Measurements from ENCODE around the gene PKDREJ.
"Not testable (repeated sequence)": the region's sequence is repeated elsewhere in the genome, so short reads cannot be mapped to it uniquely, and the experiment has no call there.

The PKDREJ gene

GRCh38 chr22:46264520-46264919, 1.4 kb upstream of the PKDREJ start:
- not testable (repeated sequence) for DNase-seq (ENCODE audit: low read depth in 2 of 2)

- DNase-seq (ENCODE audit: low read depth in 2 of 2): no peak
These were observed 511 bp downstream of the PKDREJ start for GRCh38 chr22:46262449-46263215.

- DNase-seq (ENCODE audit: low read depth in 2 of 2): no peak
These were observed 3.1 kb downstream of the PKDREJ start for GRCh38 chr22:46260038-46260437.

GRCh38 chr22:46259374-46259773, 3.8 kb downstream of the PKDREJ start:
- no peak for DNase-seq (ENCODE audit: low read depth in 2 of 2)

GRCh38 chr22:46256358-46256958, 6.7 kb downstream of the PKDREJ start:
- DNase-seq (ENCODE audit: low read depth in 2 of 2): no peak

- no peak for DNase-seq (ENCODE audit: low read depth in 2 of 2)
These were observed 11.2 kb downstream of the PKDREJ start for GRCh38 chr22:46251816-46252380.

- DNase-seq (ENCODE audit: low read depth in 2 of 2): no peak
These were observed 11.9 kb downstream of the PKDREJ start for GRCh38 chr22:46251266-46251665.

- no peak for DNase-seq (ENCODE audit: low read depth in 2 of 2)
These were observed 12.4 kb downstream of the PKDREJ start for GRCh38 chr22:46250783-46251125.

- DNase-seq (ENCODE audit: low read depth in 2 of 2): peak; percentile 61 to 62
These were observed 12.9 kb downstream of the PKDREJ start, which contains the start of gene CDPF1 for GRCh38 chr22:46250035-46250782. Gene CDPF1, minus strand, starts transcription at chr22:46250293. Its CDS starts 2,009 bp downstream, at chr22:46248284.

GRCh38 chr22:46247443-46247975, 15.6 kb downstream of the PKDREJ start:
- DNase-seq (ENCODE audit: low read depth in 2 of 2): no peak

- DNase-seq (ENCODE audit: low read depth in 2 of 2): no peak
These were observed 17.0 kb downstream of the PKDREJ start for GRCh38 chr22:46246178-46246577.

- no peak for DNase-seq (ENCODE audit: low read depth in 2 of 2)
These were observed 17.6 kb downstream of the PKDREJ start for GRCh38 chr22:46245511-46245910.

- DNase-seq (ENCODE audit: low read depth in 2 of 2): no peak
These were observed 18.4 kb downstream of the PKDREJ start for GRCh38 chr22:46244771-46245170.

GRCh38 chr22:46242076-46242475, 21.1 kb downstream of the PKDREJ start:
- DNase-seq (ENCODE audit: low read depth in 2 of 2): no peak

GRCh38 chr22:46241396-46242007, 21.6 kb downstream of the PKDREJ start:
- no peak for DNase-seq (ENCODE audit: low read depth in 2 of 2)

GRCh38 chr22:46240907-46241306, 22.2 kb downstream of the PKDREJ start:
- no peak for DNase-seq (ENCODE audit: low read depth in 2 of 2)

- no peak for DNase-seq (ENCODE audit: low read depth in 2 of 2)
These were observed 22.6 kb downstream of the PKDREJ start for GRCh38 chr22:46240506-46240905.

- DNase-seq (ENCODE audit: low read depth in 2 of 2): no peak
These were observed 23.1 kb downstream of the PKDREJ start for GRCh38 chr22:46240073-46240472.

- no peak for DNase-seq (ENCODE audit: low read depth in 2 of 2)
These were observed 23.7 kb downstream of the PKDREJ start for GRCh38 chr22:46239261-46240048.

- DNase-seq (ENCODE audit: low read depth in 2 of 2): no peak
These were observed 24.6 kb downstream of the PKDREJ start for GRCh38 chr22:46238541-46238940.

Data from fibroblast of skin of left quadriceps (primary cell).